BE2C (cell line): Measurements from ENCODE around the gene CENPF.

Experiments used
- DNase-seq: peaks from one replicate; pipeline ENCODE4 v3.0.0-alpha.2; 2020
- H3K27me3 ChIP-seq: fragments of 250-450 bp; sonication (Bioruptor Pico); 2 replicates; pipeline ENCODE4 v1.5.1; 2020; ENCODE audit warnings: mild to moderate bottlenecking
- H3K36me3 ChIP-seq: fragments of 250-450 bp; sonication (Bioruptor Pico); 2 replicates; pipeline ENCODE4 v1.5.1; 2020; ENCODE audit warnings: mild to moderate bottlenecking
- H3K4me1 ChIP-seq: fragments of 250-450 bp; sonication (Bioruptor Pico); 2 replicates; pipeline ENCODE4 v1.5.1; 2020
- H3K4me3 ChIP-seq: 2 replicates; pipeline ENCODE4 v1.5.1; 2011; ENCODE audit warnings: low read depth, low read length
- H3K9me3 ChIP-seq: fragments of 250-450 bp; sonication (Bioruptor Pico); 2 replicates; pipeline ENCODE4 v1.5.1; 2020
- TF ChIP-seq, protein P1 (sequence below): IDR thresholded peaks from 2 replicates; pipeline ENCODE4 v1.5.1; 2012; ENCODE audit warnings: mild to moderate bottlenecking, low read depth, low read length

The CENPF gene

DNA sequence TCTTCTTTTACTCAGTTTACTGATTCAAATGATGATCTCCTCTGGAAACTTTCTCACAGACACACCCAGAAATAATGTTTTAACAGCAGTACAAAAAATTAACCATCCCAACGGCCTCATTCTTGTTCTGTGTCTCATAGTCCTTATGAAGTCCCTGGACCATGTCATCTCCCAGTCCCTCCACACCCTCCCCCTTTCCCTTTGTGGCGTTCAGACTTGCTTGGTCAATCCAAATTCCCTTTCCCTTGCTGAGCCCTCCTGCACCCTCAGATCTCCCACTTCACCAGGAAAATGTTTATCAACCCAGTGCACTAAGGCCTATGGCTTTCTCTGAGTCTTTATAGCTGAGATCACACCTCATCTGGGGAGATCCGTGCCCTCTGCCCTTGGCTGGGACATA lies 85.9 kb downstream of the CENPF start:
- H3K36me3 ChIP-seq = no peaks in the 10 kb centered on the region
- no peaks in the 10 kb centered on the region for H3K9me3 ChIP-seq
- no peak for DNase-seq

DNA sequence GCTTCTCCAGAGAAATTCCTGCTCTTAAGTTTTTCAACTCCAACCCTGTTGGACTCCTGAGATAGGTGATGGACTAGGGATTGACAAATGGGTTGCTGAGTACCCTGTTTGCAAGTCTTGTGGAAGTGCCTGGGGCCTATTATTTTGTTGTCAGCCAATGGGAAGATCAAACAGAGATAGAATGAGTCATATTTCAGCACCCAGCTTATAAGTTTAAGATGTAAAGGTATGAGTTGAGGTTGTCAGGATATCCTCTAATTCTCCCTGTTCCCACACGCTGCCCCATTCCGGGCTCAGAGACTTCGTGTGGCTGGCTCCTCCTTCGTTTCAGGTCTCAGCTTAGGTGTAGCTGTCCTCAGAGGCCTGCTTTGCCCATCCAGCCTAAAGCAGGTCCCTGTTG lies 91.8 kb downstream of the CENPF start:
- DNase-seq = no peak
- TF ChIP-seq, protein P1, sequence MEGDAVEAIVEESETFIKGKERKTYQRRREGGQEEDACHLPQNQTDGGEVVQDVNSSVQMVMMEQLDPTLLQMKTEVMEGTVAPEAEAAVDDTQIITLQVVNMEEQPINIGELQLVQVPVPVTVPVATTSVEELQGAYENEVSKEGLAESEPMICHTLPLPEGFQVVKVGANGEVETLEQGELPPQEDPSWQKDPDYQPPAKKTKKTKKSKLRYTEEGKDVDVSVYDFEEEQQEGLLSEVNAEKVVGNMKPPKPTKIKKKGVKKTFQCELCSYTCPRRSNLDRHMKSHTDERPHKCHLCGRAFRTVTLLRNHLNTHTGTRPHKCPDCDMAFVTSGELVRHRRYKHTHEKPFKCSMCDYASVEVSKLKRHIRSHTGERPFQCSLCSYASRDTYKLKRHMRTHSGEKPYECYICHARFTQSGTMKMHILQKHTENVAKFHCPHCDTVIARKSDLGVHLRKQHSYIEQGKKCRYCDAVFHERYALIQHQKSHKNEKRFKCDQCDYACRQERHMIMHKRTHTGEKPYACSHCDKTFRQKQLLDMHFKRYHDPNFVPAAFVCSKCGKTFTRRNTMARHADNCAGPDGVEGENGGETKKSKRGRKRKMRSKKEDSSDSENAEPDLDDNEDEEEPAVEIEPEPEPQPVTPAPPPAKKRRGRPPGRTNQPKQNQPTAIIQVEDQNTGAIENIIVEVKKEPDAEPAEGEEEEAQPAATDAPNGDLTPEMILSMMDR = no peak
- H3K9me3 ChIP-seq = no peaks in the 10 kb centered on the region
- no peaks in the 10 kb centered on the region; the same call in 1 of the 2 replicates for H3K27me3 ChIP-seq
- no peaks in the 10 kb centered on the region for H3K4me1 ChIP-seq
- H3K4me3 ChIP-seq = no peak overlapping the region
- H3K36me3 ChIP-seq = no peaks in the 10 kb centered on the region

More for the DNA sequence above, 85.9 kb downstream of the CENPF start:
- Histone ChIP-seq H3K4me3 (no peak overlapping the region), H3K4me1 (no peaks in the 10 kb centered on the region), H3K27me3 (no peaks in the 10 kb centered on the region; the same call in 1 of the 2 replicates)
- TF ChIP-seq, protein P1 = no peak

DNA sequence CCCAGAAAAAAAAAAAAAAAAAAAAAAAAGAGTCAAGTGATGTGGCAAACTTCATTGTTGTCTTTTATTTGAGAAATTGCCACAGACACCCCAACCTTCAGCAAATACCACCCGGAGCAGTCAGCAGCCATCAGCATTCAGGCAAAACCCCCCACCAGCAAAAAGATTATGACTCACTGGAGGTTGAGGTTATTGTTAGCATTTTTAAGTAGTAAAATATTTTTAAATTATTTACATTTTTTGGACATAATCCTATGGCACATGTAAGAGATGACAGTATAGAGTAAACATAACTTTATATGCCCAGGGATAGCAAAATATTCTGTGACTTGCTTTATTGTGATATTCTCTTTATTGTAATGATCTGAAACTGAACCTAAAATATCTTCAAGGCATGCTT lies 95.6 kb downstream of the CENPF start:
- TF ChIP-seq, protein P1 = no peak
- no peaks in the 10 kb centered on the region for H3K27me3 ChIP-seq
- H3K4me1 ChIP-seq = no peaks in the 10 kb centered on the region
- H3K36me3 ChIP-seq = no peaks in the 10 kb centered on the region
- DNase-seq = no peak
- no peak overlapping the region for H3K4me3 ChIP-seq
- no peaks in the 10 kb centered on the region for H3K9me3 ChIP-seq

DNA sequence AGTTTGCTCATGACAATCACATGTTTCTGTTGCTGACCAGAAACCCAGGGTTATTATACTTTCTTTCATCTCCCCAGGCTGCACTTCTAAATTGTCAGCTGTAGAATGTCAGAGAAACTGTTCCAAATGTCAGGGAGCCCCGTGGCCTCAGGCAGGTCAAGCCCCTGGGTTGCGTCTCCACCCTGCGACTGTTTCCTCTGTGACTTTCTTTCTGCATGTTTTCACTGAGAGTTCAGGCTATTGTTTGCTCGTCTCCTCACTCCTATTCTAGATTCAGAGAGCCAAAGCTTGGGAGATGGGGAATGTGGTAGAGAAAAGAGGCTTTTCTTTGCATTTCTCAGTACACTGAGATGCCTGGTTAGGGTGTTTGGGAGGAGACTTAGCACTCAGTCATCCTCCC lies 97.4 kb downstream of the CENPF start:
- Histone ChIP-seq H3K27me3 (no peaks in the 10 kb centered on the region), H3K4me3 (no peak overlapping the region), H3K9me3 (no peaks in the 10 kb centered on the region), H3K36me3 (no peaks in the 10 kb centered on the region), H3K4me1 (no peaks in the 10 kb centered on the region)
- TF ChIP-seq, protein P1 = no peak
- no peak for DNase-seq

DNA sequence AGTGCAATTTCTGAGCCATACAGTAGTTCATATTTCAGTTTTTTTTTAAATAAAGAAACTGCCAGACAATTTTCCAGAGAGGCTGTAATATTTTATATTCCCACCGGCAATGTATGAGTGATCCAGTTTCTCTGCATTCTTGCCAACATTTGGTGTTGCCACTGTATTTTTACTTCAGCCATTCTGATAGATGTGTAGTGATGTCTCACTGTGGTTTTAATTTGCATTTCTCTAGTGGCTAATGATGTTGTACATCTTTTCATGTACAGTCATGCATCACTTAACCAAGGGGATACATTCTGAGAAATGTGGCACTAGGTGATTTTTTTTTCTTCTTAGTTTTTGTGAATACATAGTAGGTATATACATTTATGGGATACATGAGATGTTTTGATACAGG lies 99.6 kb downstream of the CENPF start:
- H3K36me3 ChIP-seq = no peaks in the 10 kb centered on the region
- H3K4me1 ChIP-seq = no peaks in the 10 kb centered on the region
- no peaks in the 10 kb centered on the region for H3K27me3 ChIP-seq
- no peaks in the 10 kb centered on the region for H3K9me3 ChIP-seq
- DNase-seq = no peak
- TF ChIP-seq, protein P1 = no peak
- H3K4me3 ChIP-seq = no peak overlapping the region

GRCh38 chr1:214707306-214708087 lies 104.5 kb downstream of the CENPF start:
- Histone ChIP-seq H3K4me3 (no peak overlapping the region), H3K4me1 (no peaks in the 10 kb centered on the region), H3K36me3 (no peaks in the 10 kb centered on the region), H3K27me3 (no peaks in the 10 kb centered on the region), H3K9me3 (no peaks in the 10 kb centered on the region)
- no peak for DNase-seq
- TF ChIP-seq, protein P1 = no peak
